Coronary artery (tissue), 2 donors: ENCODE results near the gene ERN1.
A peak's percentile ranks its signal among the peaks of the same experiment; 100 is the strongest.
"Not testable (repeated sequence)": the region's sequence is repeated elsewhere in the genome, so short reads cannot be mapped to it uniquely, and the experiment has no call there.

Experiments used
- DNase-seq: peaks from one replicate; pipeline ENCODE4 v3.0.0-alpha.2; 2017; ENCODE audit warnings: low spot score
- H3K27ac ChIP-seq, 2 donors: fragments of 200-600 bp; sonication (generic); one replicate each; pipeline ENCODE4 v1.5.1; 2016 to 2019
- H3K4me3 ChIP-seq: fragments of 200-600 bp; sonication (generic); 2 replicates; pipeline ENCODE4 v1.5.1; 2016; ENCODE audit warnings: mild to moderate bottlenecking, moderate library complexity
- CTCF ChIP-seq: fragments of 200-600 bp; sonication (generic); IDR thresholded peaks from one replicate; pipeline ENCODE4 v1.5.1; 2019; ENCODE audit warnings: antibody characterized with exemption

The ERN1 gene

GRCh38 chr17:64028874-64029464 is 101.0 kb downstream of the ERN1 start:
- Histone ChIP-seq H3K4me3 (no peak overlapping the region), H3K27ac (no peak overlapping the region)
- no peak for DNase-seq
- TF ChIP-seq CTCF = peak; percentile 61

- TF ChIP-seq CTCF = peak; percentile 81
- no peak for DNase-seq
- H3K4me3 ChIP-seq = peak overlapping the region; percentile 56
- peak overlapping the region in 1 of 2 donors; percentile 52 for H3K27ac ChIP-seq
Observed at GRCh38 chr17:64025732-64026294, 104.1 kb downstream of the ERN1 start.

- TF ChIP-seq CTCF = no peak
- Histone ChIP-seq H3K27ac (peak overlapping the region in 1 of 2 donors; percentile 52), H3K4me3 (peak overlapping the region; percentile 56)
- no peak for DNase-seq
Observed at GRCh38 chr17:64024781-64025731, 104.9 kb downstream of the ERN1 start.

- no peak for DNase-seq
- no peak for TF ChIP-seq CTCF
- H3K4me3 ChIP-seq = no peak overlapping the region
- no peak overlapping the region for H3K27ac ChIP-seq
Observed at GRCh38 chr17:64024215-64024654, 105.7 kb downstream of the ERN1 start.

GRCh38 chr17:64022611-64023063 is 107.3 kb downstream of the ERN1 start:
- no peak overlapping the region for H3K27ac ChIP-seq
- no peak for TF ChIP-seq CTCF
- H3K4me3 ChIP-seq = no peak overlapping the region
- DNase-seq = no peak

- peak within 1 kb of the TSS; percentile 66 for H3K4me3 ChIP-seq
- no peak for TF ChIP-seq CTCF
- H3K27ac ChIP-seq = peak within 1 kb of the TSS in 1 of 2 donors; percentile 78
- DNase-seq = peak; percentile 74
Observed at GRCh38 chr17:64020056-64020766, 109.7 kb downstream of the ERN1 start, which contains the start of gene ICAM2. TSS of gene ICAM2 (minus strand) at chr17:64020633. CDS start at chr17:64006691, 13,942 bp downstream.

- H3K4me3 ChIP-seq = peak overlapping the region; percentile 66
- not testable (repeated sequence) for H3K27ac ChIP-seq, DNase-seq
Observed at GRCh38 chr17:64019551-64019961, 110.4 kb downstream of the ERN1 start.
